ENCODE data around the gene GATB.

- TF ChIP-seq CTCF (IDR thresholded peaks at IDR 0.05 in 2 of 3, conservative IDR thresholded peaks at IDR 0.05 in 1 of 3; ENCODE audit: control insufficient read depth in 2 of 3, extremely low read depth in 1 of 3, insufficient read depth in 1 of 3, low read depth in 3 of 3, low read length in 3 of 3) (no peak), USF2 (IDR thresholded peaks at IDR 0.05; ENCODE audit: borderline replicate concordance, low read depth, low read length) (no peak), ZBTB33 (IDR thresholded peaks at IDR 0.05) (no peak), BCL3 (IDR thresholded peaks at IDR 0.05; ENCODE audit: borderline replicate concordance, insufficient read depth, low read depth, low read length, poor library complexity, severe bottlenecking) (no peak), SP1 (IDR thresholded peaks at IDR 0.05; ENCODE audit: low read depth, low read length) (no peak), POLR2A (IDR thresholded peaks at IDR 0.05; ENCODE audit: low read depth, low read length) (no peak), POLR2AphosphoS5 (IDR thresholded peaks at IDR 0.05; ENCODE audit: low read length) (no peak), BCLAF1 (IDR thresholded peaks at IDR 0.05) (no peak), TAF1 (IDR thresholded peaks at IDR 0.05; ENCODE audit: borderline replicate concordance, low read depth, low read length) (no peak), HDAC2 (IDR thresholded peaks at IDR 0.05) (no peak), RAD21 (IDR thresholded peaks at IDR 0.05; ENCODE audit: insufficient read depth, low read depth, low read length) (no peak), BMI1 (IDR thresholded peaks at IDR 0.05; ENCODE audit: borderline replicate concordance) (no peak), SMC3 (IDR thresholded peaks at IDR 0.05; ENCODE audit: borderline replicate concordance, low read length) (no peak), ATF2 (IDR thresholded peaks at IDR 0.05; ENCODE audit: low read length) (no peak)
Measured at GRCh38 chr4:151626228-151626627, 134.6 kb downstream of the GATB start.

Measured in GM12878 (cell line).